ENCODE results near the gene VANGL1. TPM values are rescaled to one million over a fixed set of nuclear protein-coding genes. Genes with fewer than 3 reads are reported as not detected.

VANGL1 gene
- total RNA-seq, 1 experiment from 2014 or later, result 21.9 TPM

- DNase-seq (ENCODE audit: low spot score), result peak; percentile 59
Measured at GRCh38 chr1:115668579-115668978, 26.8 kb downstream of the VANGL1 start.

GRCh38 chr1:115669002-115669673 is 27.4 kb downstream of the VANGL1 start:
- DNase-seq (ENCODE audit: low spot score), result peak; percentile 94

GRCh38 chr1:115669886-115670285 is 28.1 kb downstream of the VANGL1 start:
- no peak for DNase-seq (ENCODE audit: low spot score)

GRCh38 chr1:115670476-115671175 is 28.9 kb downstream of the VANGL1 start:
- peak; percentile 66 for DNase-seq (ENCODE audit: low spot score)

GRCh38 chr1:115671176-115671934 is 29.6 kb downstream of the VANGL1 start:
- DNase-seq (ENCODE audit: low spot score), result peak; percentile 81

- DNase-seq (ENCODE audit: low spot score), result no peak
Measured at GRCh38 chr1:115672224-115673009, 30.6 kb downstream of the VANGL1 start.

- DNase-seq (ENCODE audit: low spot score), result no peak
Measured at GRCh38 chr1:115676498-115677181, 34.9 kb downstream of the VANGL1 start.

GRCh38 chr1:115677182-115677555 is 35.4 kb downstream of the VANGL1 start:
- DNase-seq (ENCODE audit: low spot score), result no peak

- no peak for DNase-seq (ENCODE audit: low spot score)
Measured at GRCh38 chr1:115677565-115677964, 35.8 kb downstream of the VANGL1 start.

GRCh38 chr1:115678141-115678540 is 36.4 kb downstream of the VANGL1 start:
- DNase-seq (ENCODE audit: low spot score), result no peak

- DNase-seq (ENCODE audit: low spot score), result peak; percentile 72
Measured at GRCh38 chr1:115679141-115679611, 37.4 kb downstream of the VANGL1 start.

- DNase-seq (ENCODE audit: low spot score), result no peak
Measured at GRCh38 chr1:115680730-115681111, 39.0 kb downstream of the VANGL1 start.

GRCh38 chr1:115682792-115683191 is 41.0 kb downstream of the VANGL1 start:
- no peak for DNase-seq (ENCODE audit: low spot score)

GRCh38 chr1:115685029-115685705 is 43.4 kb downstream of the VANGL1 start:
- no peak for DNase-seq (ENCODE audit: low spot score)

- DNase-seq (ENCODE audit: low spot score), result no peak
Measured at GRCh38 chr1:115687744-115688143, 46.0 kb downstream of the VANGL1 start.

GRCh38 chr1:115690972-115691371 is 49.2 kb downstream of the VANGL1 start:
- DNase-seq (ENCODE audit: low spot score), result no peak

- no peak for DNase-seq (ENCODE audit: low spot score)
Measured at GRCh38 chr1:115692224-115692623, 50.5 kb downstream of the VANGL1 start.

GRCh38 chr1:115694805-115695204 is 53.0 kb downstream of the VANGL1 start:
- no peak for DNase-seq (ENCODE audit: low spot score)

GRCh38 chr1:115697619-115698018 is 55.8 kb downstream of the VANGL1 start:
- DNase-seq (ENCODE audit: low spot score), result no peak

- no peak for DNase-seq (ENCODE audit: low spot score)
Measured at GRCh38 chr1:115701090-115701489, 59.3 kb downstream of the VANGL1 start.

- no peak for DNase-seq (ENCODE audit: low spot score)
Measured at GRCh38 chr1:115702959-115703358, 61.2 kb downstream of the VANGL1 start.
